H1 (cell line): ENCODE data around the gene GOLGA1. TPM values are rescaled to one million over a fixed set of nuclear protein-coding genes. Genes with fewer than 3 reads are reported as not detected.

Source experiments
- ASH2L ChIP-seq: fragments of 200-600, 300-600 bp; sonication (generic); IDR thresholded peaks from one replicate; pipeline ENCODE4 v1.7.1; 2017; ENCODE audit warnings: low read length
- BCL11A ChIP-seq, 2 experiments: IDR thresholded peaks; one replicate each; pipeline ENCODE4 v1.6.1; 2011; ENCODE audit warnings: low read depth in 2 of 2, low read length in 2 of 2, mild to moderate bottlenecking in 2 of 2
- KDM5A ChIP-seq: fragments of 200-600 bp; IDR thresholded peaks from 2 replicates; pipeline ENCODE4 v1.7.1; 2012; ENCODE audit warnings: mild to moderate bottlenecking, low read length, inconsistent platforms, mixed read lengths
- RBBP5 ChIP-seq: IDR thresholded peaks from 2 replicates; pipeline ENCODE4 v1.7.1; 2012; ENCODE audit warnings: low read depth, mild to moderate bottlenecking, inconsistent platforms, low read length, moderate library complexity, borderline replicate concordance
- TCF12 ChIP-seq: IDR thresholded peaks from 2 replicates; pipeline ENCODE4 v1.6.1; 2011; ENCODE audit warnings: low read depth, mild to moderate bottlenecking, low read length
- TEAD4 ChIP-seq: IDR thresholded peaks from 2 replicates; pipeline ENCODE4 v1.6.1; 2012; ENCODE audit warnings: low read depth, low read length, inconsistent platforms, mixed read lengths
- ZNF274 ChIP-seq: IDR thresholded peaks from 2 replicates; pipeline ENCODE4 v1.7.0; 2012; ENCODE audit warnings: low read length, borderline replicate concordance; ENCODE audit errors: extremely low read depth
- polyA plus RNA-seq, 7 experiments: library from polyadenylated mRNA; depleted of rRNA in 3 of 7; stranded (reverse) in 5 of 7; unstranded in 2 of 7; fragments of >200 nt in 5 of 7; fragments of 200-250 nt in 2 of 7; gene quantifications; 1 replicate in 5 of 7; 2 replicates in 1 of 7; 4 replicates in 1 of 7; pipeline versions ENCODE4 v1.2.1 to v1.2.3, GENCODE V29; 2011 to 2013; ENCODE audit warnings: missing spikeins in 2 of 7, mixed read lengths in 2 of 7
- total RNA-seq: library from RNA; stranded (reverse); fragmentation: NEBNext Ultra II Directional; extraction: Animal tissue kit (Norgen Biotek cat#: 25700); gene quantifications from 2 replicates; pipeline ENCODE4 v1.2.1, GENCODE V29; 2021
- TF ChIP-seq, protein P1 (sequence below): fragments of 300-600 bp; sonication (generic); IDR thresholded peaks from 2 replicates; pipeline ENCODE4 v1.7.1; 2012; ENCODE audit warnings: low read length, moderate library complexity, mild to moderate bottlenecking, inconsistent platforms; ENCODE audit not compliant: insufficient replicate concordance
- TF ChIP-seq, protein P2 (sequence below): IDR thresholded peaks from 2 replicates; pipeline ENCODE4 v1.6.1; 2011; ENCODE audit warnings: low read length, improper control_type of control experiment

GOLGA1 gene
- total and polyA plus RNA-seq, 2 of the 8 experiments (the other 6 are each of a cell fraction or from before 2014, with no cell fraction given): 4.8 to 6.5 TPM

DNA sequence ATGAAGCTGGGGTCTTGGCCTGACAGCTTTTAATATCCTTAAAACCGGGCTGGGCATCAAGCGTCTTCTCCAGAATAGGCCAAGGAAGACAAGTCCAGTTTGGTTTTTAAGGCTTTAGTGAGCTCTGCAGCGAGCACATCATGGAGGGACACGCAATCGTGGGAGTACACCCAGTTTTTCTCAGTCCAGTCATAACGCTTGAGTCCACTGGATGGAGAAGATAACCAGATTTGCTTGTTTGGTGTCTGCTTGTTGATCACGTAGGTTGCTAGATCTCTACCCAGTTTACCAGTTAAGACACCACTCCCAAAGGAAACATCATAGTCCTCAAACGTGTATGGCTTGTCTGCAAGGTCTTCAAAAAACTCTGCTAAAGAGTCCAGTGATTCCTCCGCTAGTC is 27.4 kb upstream of the GOLGA1 start (continued):
- TF ChIP-seq, protein P1, sequence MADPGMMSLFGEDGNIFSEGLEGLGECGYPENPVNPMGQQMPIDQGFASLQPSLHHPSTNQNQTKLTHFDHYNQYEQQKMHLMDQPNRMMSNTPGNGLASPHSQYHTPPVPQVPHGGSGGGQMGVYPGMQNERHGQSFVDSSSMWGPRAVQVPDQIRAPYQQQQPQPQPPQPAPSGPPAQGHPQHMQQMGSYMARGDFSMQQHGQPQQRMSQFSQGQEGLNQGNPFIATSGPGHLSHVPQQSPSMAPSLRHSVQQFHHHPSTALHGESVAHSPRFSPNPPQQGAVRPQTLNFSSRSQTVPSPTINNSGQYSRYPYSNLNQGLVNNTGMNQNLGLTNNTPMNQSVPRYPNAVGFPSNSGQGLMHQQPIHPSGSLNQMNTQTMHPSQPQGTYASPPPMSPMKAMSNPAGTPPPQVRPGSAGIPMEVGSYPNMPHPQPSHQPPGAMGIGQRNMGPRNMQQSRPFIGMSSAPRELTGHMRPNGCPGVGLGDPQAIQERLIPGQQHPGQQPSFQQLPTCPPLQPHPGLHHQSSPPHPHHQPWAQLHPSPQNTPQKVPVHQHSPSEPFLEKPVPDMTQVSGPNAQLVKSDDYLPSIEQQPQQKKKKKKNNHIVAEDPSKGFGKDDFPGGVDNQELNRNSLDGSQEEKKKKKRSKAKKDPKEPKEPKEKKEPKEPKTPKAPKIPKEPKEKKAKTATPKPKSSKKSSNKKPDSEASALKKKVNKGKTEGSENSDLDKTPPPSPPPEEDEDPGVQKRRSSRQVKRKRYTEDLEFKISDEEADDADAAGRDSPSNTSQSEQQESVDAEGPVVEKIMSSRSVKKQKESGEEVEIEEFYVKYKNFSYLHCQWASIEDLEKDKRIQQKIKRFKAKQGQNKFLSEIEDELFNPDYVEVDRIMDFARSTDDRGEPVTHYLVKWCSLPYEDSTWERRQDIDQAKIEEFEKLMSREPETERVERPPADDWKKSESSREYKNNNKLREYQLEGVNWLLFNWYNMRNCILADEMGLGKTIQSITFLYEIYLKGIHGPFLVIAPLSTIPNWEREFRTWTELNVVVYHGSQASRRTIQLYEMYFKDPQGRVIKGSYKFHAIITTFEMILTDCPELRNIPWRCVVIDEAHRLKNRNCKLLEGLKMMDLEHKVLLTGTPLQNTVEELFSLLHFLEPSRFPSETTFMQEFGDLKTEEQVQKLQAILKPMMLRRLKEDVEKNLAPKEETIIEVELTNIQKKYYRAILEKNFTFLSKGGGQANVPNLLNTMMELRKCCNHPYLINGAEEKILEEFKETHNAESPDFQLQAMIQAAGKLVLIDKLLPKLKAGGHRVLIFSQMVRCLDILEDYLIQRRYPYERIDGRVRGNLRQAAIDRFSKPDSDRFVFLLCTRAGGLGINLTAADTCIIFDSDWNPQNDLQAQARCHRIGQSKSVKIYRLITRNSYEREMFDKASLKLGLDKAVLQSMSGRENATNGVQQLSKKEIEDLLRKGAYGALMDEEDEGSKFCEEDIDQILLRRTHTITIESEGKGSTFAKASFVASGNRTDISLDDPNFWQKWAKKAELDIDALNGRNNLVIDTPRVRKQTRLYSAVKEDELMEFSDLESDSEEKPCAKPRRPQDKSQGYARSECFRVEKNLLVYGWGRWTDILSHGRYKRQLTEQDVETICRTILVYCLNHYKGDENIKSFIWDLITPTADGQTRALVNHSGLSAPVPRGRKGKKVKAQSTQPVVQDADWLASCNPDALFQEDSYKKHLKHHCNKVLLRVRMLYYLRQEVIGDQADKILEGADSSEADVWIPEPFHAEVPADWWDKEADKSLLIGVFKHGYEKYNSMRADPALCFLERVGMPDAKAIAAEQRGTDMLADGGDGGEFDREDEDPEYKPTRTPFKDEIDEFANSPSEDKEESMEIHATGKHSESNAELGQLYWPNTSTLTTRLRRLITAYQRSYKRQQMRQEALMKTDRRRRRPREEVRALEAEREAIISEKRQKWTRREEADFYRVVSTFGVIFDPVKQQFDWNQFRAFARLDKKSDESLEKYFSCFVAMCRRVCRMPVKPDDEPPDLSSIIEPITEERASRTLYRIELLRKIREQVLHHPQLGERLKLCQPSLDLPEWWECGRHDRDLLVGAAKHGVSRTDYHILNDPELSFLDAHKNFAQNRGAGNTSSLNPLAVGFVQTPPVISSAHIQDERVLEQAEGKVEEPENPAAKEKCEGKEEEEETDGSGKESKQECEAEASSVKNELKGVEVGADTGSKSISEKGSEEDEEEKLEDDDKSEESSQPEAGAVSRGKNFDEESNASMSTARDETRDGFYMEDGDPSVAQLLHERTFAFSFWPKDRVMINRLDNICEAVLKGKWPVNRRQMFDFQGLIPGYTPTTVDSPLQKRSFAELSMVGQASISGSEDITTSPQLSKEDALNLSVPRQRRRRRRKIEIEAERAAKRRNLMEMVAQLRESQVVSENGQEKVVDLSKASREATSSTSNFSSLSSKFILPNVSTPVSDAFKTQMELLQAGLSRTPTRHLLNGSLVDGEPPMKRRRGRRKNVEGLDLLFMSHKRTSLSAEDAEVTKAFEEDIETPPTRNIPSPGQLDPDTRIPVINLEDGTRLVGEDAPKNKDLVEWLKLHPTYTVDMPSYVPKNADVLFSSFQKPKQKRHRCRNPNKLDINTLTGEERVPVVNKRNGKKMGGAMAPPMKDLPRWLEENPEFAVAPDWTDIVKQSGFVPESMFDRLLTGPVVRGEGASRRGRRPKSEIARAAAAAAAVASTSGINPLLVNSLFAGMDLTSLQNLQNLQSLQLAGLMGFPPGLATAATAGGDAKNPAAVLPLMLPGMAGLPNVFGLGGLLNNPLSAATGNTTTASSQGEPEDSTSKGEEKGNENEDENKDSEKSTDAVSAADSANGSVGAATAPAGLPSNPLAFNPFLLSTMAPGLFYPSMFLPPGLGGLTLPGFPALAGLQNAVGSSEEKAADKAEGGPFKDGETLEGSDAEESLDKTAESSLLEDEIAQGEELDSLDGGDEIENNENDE: no peak
- TF ChIP-seq ASH2L (no peak), TEAD4 (no peak), BCL11A (IDR thresholded peaks at IDR 0.05; ENCODE audit: low read depth in 2 of 2, low read length in 2 of 2) (no peak), RBBP5 (no peak), KDM5A (no peak), TCF12 (no peak), ZNF274 (no peak)
- TF ChIP-seq, protein P2, sequence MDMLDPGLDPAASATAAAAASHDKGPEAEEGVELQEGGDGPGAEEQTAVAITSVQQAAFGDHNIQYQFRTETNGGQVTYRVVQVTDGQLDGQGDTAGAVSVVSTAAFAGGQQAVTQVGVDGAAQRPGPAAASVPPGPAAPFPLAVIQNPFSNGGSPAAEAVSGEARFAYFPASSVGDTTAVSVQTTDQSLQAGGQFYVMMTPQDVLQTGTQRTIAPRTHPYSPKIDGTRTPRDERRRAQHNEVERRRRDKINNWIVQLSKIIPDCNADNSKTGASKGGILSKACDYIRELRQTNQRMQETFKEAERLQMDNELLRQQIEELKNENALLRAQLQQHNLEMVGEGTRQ: no peak
